GM23338 (cell line): ENCODE data around the gene PHACTR2. TPM values are rescaled to one million over a fixed set of nuclear protein-coding genes. Genes with fewer than 3 reads are reported as not detected.

Experiments used
- ATAC-seq: fragments of 200-7000 bp; cut with Tn5 transposase; 3 replicates; pipeline ENCODE4 v1.9.1; 2020
- DNase-seq: peaks from one replicate; pipeline ENCODE4 v3.0.0-alpha.2; 2015; ENCODE audit warnings: low spot score
- H2AFZ ChIP-seq: fragments of 200-600 bp; sonication (generic); 2 replicates; pipeline ENCODE4 v1.8.0; 2016; ENCODE audit warnings: antibody characterized with exemption, mild to moderate bottlenecking, moderate library complexity
- H3F3A ChIP-seq: fragments of 200-600 bp; sonication (generic); replicated peaks from 2 replicates; pipeline ENCODE4 v1.8.0; 2017; ENCODE audit warnings: antibody characterized with exemption, mixed run types, low read depth
- H3K27ac ChIP-seq: fragments of 200-600 bp; sonication (generic); 2 replicates; pipeline ENCODE4 v1.6.1; 2016; ENCODE audit warnings: low read depth
- H3K27me3 ChIP-seq: fragments of 200-600 bp; sonication (generic); 2 replicates; pipeline ENCODE4 v1.8.0; 2016; ENCODE audit warnings: mild to moderate bottlenecking, mixed run types, moderate library complexity; ENCODE audit not compliant: insufficient read depth
- H3K36me3 ChIP-seq: fragments of 200-600 bp; sonication (generic); 2 replicates; pipeline ENCODE4 v1.8.0; 2016; ENCODE audit warnings: mild to moderate bottlenecking; ENCODE audit not compliant: insufficient read depth
- H3K4me1 ChIP-seq: fragments of 200-600 bp; sonication (generic); 2 replicates; pipeline ENCODE4 v1.8.0; 2016; ENCODE audit warnings: mild to moderate bottlenecking, moderate library complexity; ENCODE audit not compliant: insufficient read depth
- H3K4me2 ChIP-seq: fragments of 200-600 bp; sonication (generic); 2 replicates; pipeline ENCODE4 v1.7.1; 2017; ENCODE audit warnings: mixed run types
- H3K4me3 ChIP-seq: fragments of 200-600 bp; sonication (generic); 2 replicates; pipeline ENCODE4 v1.6.1; 2016; ENCODE audit warnings: mixed run types
- H3K79me2 ChIP-seq: fragments of 200-600 bp; sonication (generic); replicated peaks from 2 replicates; pipeline ENCODE4 v1.8.0; 2017; ENCODE audit warnings: mild to moderate bottlenecking; ENCODE audit not compliant: insufficient read depth
- H3K9me2 ChIP-seq: fragments of 200-600 bp; sonication (generic); 2 replicates; pipeline ENCODE4 v1.8.0; 2017; ENCODE audit not compliant: insufficient read depth
- H4K20me1 ChIP-seq: fragments of 200-600 bp; sonication (generic); replicated peaks from 2 replicates; pipeline ENCODE4 v1.8.0; 2017; ENCODE audit warnings: mild to moderate bottlenecking; ENCODE audit not compliant: insufficient read depth
- H3K27ac Mint-ChIP-seq: 2 replicates; pipeline ENCODE4 v1.8.0; 2020; ENCODE audit warnings: inconsistent platforms, mild to moderate bottlenecking, moderate library complexity, mixed read lengths
- H3K27me3 Mint-ChIP-seq: 3 replicates; pipeline ENCODE4 v1.8.0; 2022; ENCODE audit warnings: low read depth, mild to moderate bottlenecking, moderate library complexity, mixed read lengths, inconsistent platforms; ENCODE audit not compliant: insufficient read depth, poor library complexity
- H3K36me3 Mint-ChIP-seq: 3 replicates; pipeline ENCODE4 v1.8.0; 2021; ENCODE audit warnings: low read depth, mild to moderate bottlenecking, inconsistent platforms, moderate library complexity, mixed read lengths
- H3K4me1 Mint-ChIP-seq: 3 replicates; pipeline ENCODE4 v1.8.0; 2020; ENCODE audit warnings: mild to moderate bottlenecking, inconsistent platforms, mixed read lengths
- H3K4me3 Mint-ChIP-seq: 3 replicates; pipeline ENCODE4 v1.8.0; 2021; ENCODE audit warnings: moderate library complexity, mild to moderate bottlenecking, inconsistent platforms, mixed read lengths
- H3K9me3 Mint-ChIP-seq: 3 replicates; pipeline ENCODE4 v1.8.0; 2020; ENCODE audit warnings: moderate library complexity, mild to moderate bottlenecking, inconsistent platforms, mixed read lengths
- EZH2 ChIP-seq: fragments of 200-600 bp; sonication (generic); IDR thresholded peaks from one replicate; pipeline ENCODE4 v1.8.0; 2017; ENCODE audit warnings: antibody characterized with exemption, mild to moderate bottlenecking, low read depth; ENCODE audit not compliant: unreplicated experiment
- EZH2phosphoT487 ChIP-seq: fragments of 200-600 bp; sonication (generic); IDR thresholded peaks from one replicate; pipeline ENCODE4 v1.8.1; 2018; ENCODE audit warnings: antibody characterized with exemption; ENCODE audit not compliant: unreplicated experiment
- JUNB ChIP-seq: IDR thresholded peaks from one replicate; pipeline ENCODE4 v1.6.1; 2016; ENCODE audit warnings: antibody characterized with exemption; ENCODE audit not compliant: unreplicated experiment
- POLR2AphosphoS5 ChIP-seq: IDR thresholded peaks from 2 replicates; pipeline ENCODE4 v1.6.1; 2016; ENCODE audit warnings: antibody characterized with exemption, low read depth
- STAT1 ChIP-seq: IDR thresholded peaks from one replicate; pipeline ENCODE4 v1.6.1; 2016; ENCODE audit warnings: antibody characterized with exemption; ENCODE audit not compliant: unreplicated experiment
- ZNF331 ChIP-seq: fragments of 250-450 bp; sonication (Bioruptor Pico); IDR thresholded peaks from 2 replicates; pipeline ENCODE4 v1.5.0; 2020; ENCODE audit warnings: low read depth, mild to moderate bottlenecking, moderate library complexity
- polyA plus RNA-seq: library from polyadenylated mRNA; unstranded; fragments of >200 nt; fragmentation: Nextera tagmentation; extraction: Ambion mirVana; gene quantifications from 2 replicates; pipeline ENCODE4 v1.2.1, GENCODE V29; 2016
- total RNA-seq: library from RNA; depleted of rRNA; stranded (reverse); fragments of >200 nt; shearing (Covaris generic); gene quantifications from 2 replicates; pipeline ENCODE4 v1.2.3, GENCODE V29; 2014
- TF ChIP-seq, protein P1 (sequence below): IDR thresholded peaks from one replicate; pipeline ENCODE4 v1.6.1; 2018; ENCODE audit warnings: antibody characterized with exemption; ENCODE audit not compliant: unreplicated experiment

Gene PHACTR2
- total and polyA plus RNA-seq, 2 experiments from 2014 or later: 67.7 to 105 TPM

DNA sequence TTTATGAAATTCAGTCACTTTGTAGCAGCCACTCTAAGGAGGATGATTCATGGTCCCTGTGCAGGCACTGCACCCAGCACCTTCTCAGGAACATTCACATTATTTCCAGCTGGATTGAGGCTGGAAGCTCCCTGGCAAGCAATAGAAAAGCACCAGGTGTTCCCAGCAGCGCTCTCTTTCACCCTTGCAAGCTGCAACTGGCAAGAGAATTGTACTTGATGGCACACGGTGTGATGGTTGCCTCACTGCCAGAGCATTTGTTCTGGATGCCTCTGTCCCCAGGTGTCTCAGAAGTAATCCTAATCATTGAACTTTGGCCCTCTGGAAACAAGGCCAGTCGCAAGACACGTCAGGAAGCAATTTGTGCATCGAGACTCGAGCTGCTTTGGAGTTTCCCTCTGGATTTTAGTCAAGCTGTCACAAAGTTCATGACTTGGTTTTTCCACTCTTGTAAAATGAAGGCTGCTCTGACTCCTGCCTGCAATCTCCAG, 24.9 kb upstream of the PHACTR2 start:
- ATAC-seq (peak; percentile 53; the same call in 2 of the 3 replicates), DNase-seq (no peak)
- Mint-ChIP-seq H3K36me3 (peaks cover 6% of the 10 kb centered on the region; the same call in 1 of the 3 replicates), H3K4me1 (peaks cover 8% of the 10 kb centered on the region; the same call in 1 of the 3 replicates), H3K27me3 (no peaks in the 10 kb centered on the region), H3K9me3 (peaks cover 9% of the 10 kb centered on the region), H3K27ac (no peak overlapping the region), H3K4me3 (no peak overlapping the region)
- Histone ChIP-seq H3K4me1 (no peaks in the 10 kb centered on the region), H3K27ac (no peak overlapping the region), H3K4me2 (no peak overlapping the region), H3K79me2 (no peaks in the 10 kb centered on the region), H4K20me1 (no peaks in the 10 kb centered on the region), H3K27me3 (no peaks in the 10 kb centered on the region), H3K36me3 (no peaks in the 10 kb centered on the region), H2AFZ (peak overlapping the region; percentile 64; the same call in 1 of the 2 replicates), H3K4me3 (no peak overlapping the region), H3K9me2 (no peaks in the 10 kb centered on the region), H3F3A (no peaks in the 10 kb centered on the region)
- TF ChIP-seq ZNF331 (no peak), POLR2AphosphoS5 (no peak), JUNB (no peak), EZH2phosphoT487 (no peak), EZH2 (no peak)

DNA sequence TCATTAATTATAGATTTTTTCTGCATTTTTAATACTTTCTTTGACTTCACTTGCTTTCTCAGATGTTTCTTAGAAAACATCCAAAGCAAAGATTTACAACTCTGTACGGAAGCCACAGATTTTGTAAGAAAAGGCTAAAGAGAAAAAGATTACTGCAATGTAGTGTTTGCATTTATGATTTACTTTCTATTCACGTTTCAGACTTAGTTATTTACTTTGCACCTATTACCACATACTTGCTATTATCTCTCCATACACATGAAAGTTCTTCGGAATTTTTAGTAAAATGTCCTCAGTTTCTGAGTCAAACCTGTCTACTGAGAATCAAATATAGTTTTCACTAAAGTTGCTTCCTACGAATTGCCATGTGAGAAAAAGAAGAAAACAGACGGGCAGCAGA, 22.2 kb upstream of the PHACTR2 start:
- H3K27ac ChIP-seq: 0 out of 2 replicates have a peak overlapping the region, but pooled peaks have one; percentile 14
- no peaks in the 10 kb centered on the region for H3K79me2 ChIP-seq
- no peak overlapping the region for H2AFZ ChIP-seq
- no peaks in the 10 kb centered on the region for H4K20me1 ChIP-seq
- H3K27me3 ChIP-seq: no peaks in the 10 kb centered on the region
- H3K9me2 ChIP-seq: no peaks in the 10 kb centered on the region
- H3K4me2 ChIP-seq: no peak overlapping the region
- Mint-ChIP-seq H3K27ac (no peak overlapping the region), H3K4me1 (peaks cover 8% of the 10 kb centered on the region; the same call in 1 of the 3 replicates), H3K9me3 (peaks cover 28% of the 10 kb centered on the region), H3K4me3 (no peak overlapping the region), H3K27me3 (no peaks in the 10 kb centered on the region), H3K36me3 (peaks cover 17% of the 10 kb centered on the region)
- TF ChIP-seq JUNB (no peak), STAT1 (no peak)
- peaks cover 2% of the 10 kb centered on the region for H3K36me3 ChIP-seq
- no peaks in the 10 kb centered on the region for H3K4me1 ChIP-seq
- H3F3A ChIP-seq: no peaks in the 10 kb centered on the region
- no peak for DNase-seq
- ATAC-seq: no peak
- H3K4me3 ChIP-seq: no peak overlapping the region

DNA sequence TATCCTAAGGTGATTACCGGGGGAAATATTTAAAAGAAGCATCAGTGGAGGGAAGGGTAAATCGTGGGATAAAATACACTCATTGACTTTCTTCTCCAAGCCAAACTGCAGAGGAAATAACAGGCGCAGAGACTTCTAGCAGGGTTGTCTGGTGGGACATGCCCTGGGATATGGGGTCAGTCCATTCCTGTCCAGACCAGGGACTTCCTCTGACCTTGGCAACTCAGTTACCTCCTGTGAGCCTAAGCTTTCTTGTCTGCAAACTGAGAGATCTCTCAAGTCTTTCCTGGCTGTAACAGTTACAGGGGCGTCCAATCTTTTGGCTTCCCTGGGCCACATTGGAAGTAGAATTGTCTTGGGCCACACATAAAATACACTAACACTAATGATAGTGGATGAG, 21.7 kb upstream of the PHACTR2 start:
- H3K4me1 Mint-ChIP-seq: peaks cover 8% of the 10 kb centered on the region; the same call in 1 of the 3 replicates
- TF ChIP-seq STAT1 (no peak), EZH2 (no peak)
- TF ChIP-seq, protein P1, sequence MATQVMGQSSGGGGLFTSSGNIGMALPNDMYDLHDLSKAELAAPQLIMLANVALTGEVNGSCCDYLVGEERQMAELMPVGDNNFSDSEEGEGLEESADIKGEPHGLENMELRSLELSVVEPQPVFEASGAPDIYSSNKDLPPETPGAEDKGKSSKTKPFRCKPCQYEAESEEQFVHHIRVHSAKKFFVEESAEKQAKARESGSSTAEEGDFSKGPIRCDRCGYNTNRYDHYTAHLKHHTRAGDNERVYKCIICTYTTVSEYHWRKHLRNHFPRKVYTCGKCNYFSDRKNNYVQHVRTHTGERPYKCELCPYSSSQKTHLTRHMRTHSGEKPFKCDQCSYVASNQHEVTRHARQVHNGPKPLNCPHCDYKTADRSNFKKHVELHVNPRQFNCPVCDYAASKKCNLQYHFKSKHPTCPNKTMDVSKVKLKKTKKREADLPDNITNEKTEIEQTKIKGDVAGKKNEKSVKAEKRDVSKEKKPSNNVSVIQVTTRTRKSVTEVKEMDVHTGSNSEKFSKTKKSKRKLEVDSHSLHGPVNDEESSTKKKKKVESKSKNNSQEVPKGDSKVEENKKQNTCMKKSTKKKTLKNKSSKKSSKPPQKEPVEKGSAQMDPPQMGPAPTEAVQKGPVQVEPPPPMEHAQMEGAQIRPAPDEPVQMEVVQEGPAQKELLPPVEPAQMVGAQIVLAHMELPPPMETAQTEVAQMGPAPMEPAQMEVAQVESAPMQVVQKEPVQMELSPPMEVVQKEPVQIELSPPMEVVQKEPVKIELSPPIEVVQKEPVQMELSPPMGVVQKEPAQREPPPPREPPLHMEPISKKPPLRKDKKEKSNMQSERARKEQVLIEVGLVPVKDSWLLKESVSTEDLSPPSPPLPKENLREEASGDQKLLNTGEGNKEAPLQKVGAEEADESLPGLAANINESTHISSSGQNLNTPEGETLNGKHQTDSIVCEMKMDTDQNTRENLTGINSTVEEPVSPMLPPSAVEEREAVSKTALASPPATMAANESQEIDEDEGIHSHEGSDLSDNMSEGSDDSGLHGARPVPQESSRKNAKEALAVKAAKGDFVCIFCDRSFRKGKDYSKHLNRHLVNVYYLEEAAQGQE: no peak

More for the DNA sequence above, 21.7 kb upstream of the PHACTR2 start:
- H3K4me3 ChIP-seq: no peak overlapping the region
- H3K9me3 Mint-ChIP-seq: peaks cover 31% of the 10 kb centered on the region
- ATAC-seq: no peak
- no peak overlapping the region for H3K27ac Mint-ChIP-seq
- no peak for DNase-seq
- H3K36me3 Mint-ChIP-seq: peaks cover 17% of the 10 kb centered on the region
- H3K4me1 ChIP-seq: no peaks in the 10 kb centered on the region
- H3K9me2 ChIP-seq: no peaks in the 10 kb centered on the region
- H4K20me1 ChIP-seq: no peaks in the 10 kb centered on the region
- no peak overlapping the region for H3K4me3 Mint-ChIP-seq
- H3K79me2 ChIP-seq: no peaks in the 10 kb centered on the region
- no peaks in the 10 kb centered on the region for H3K27me3 ChIP-seq
- no peak overlapping the region for H3K4me2 ChIP-seq
- H3K36me3 ChIP-seq: peaks cover 7% of the 10 kb centered on the region
- H3F3A ChIP-seq: no peaks in the 10 kb centered on the region
- no peak overlapping the region for H2AFZ ChIP-seq
- H3K27me3 Mint-ChIP-seq: no peaks in the 10 kb centered on the region
- 0 out of 2 replicates have a peak overlapping the region, but pooled peaks have one; percentile 63 for H3K27ac ChIP-seq
